GM18507 (cell line): ENCODE data around the gene INSIG1.

Source experiments
- DNase-seq: peaks from one replicate; pipeline ENCODE4 v3.0.0; 2011; ENCODE audit warnings: low read depth; ENCODE audit not compliant: insufficient read length; ENCODE audit errors: extremely low spot score
- FAIRE-seq: peaks from 2 replicates; lab custom pipeline; 2011; peaks lifted over from hg19 to GRCh38; lab: Jason Lieb, UNC

The INSIG1 gene

GRCh38 chr7:155263581-155264143 lies 34.0 kb upstream of the INSIG1 start:
- FAIRE-seq: no peak

GRCh38 chr7:155265144-155265543 lies 32.5 kb upstream of the INSIG1 start:
- no peak for FAIRE-seq
- no peak for DNase-seq

More at GRCh38 chr7:155263581-155264143, 34.0 kb upstream of the INSIG1 start:
- DNase-seq: no peak

GRCh38 chr7:155265961-155266360 lies 31.7 kb upstream of the INSIG1 start:
- no peak for FAIRE-seq
- DNase-seq: no peak

- no peak for DNase-seq
- no peak for FAIRE-seq
Measured at GRCh38 chr7:155266440-155266839, 31.2 kb upstream of the INSIG1 start.

- DNase-seq (no peak), FAIRE-seq (no peak)
Measured at GRCh38 chr7:155267023-155267422, 30.7 kb upstream of the INSIG1 start.

GRCh38 chr7:155267436-155267835 lies 30.2 kb upstream of the INSIG1 start:
- no peak for DNase-seq
- no peak for FAIRE-seq

- FAIRE-seq: no peak
- DNase-seq: no peak
Measured at GRCh38 chr7:155268211-155268610, 29.5 kb upstream of the INSIG1 start.

GRCh38 chr7:155268921-155269650 lies 28.6 kb upstream of the INSIG1 start:
- FAIRE-seq (no peak), DNase-seq (no peak)

GRCh38 chr7:155269766-155270585 lies 27.7 kb upstream of the INSIG1 start:
- DNase-seq (no peak), FAIRE-seq (no peak)

GRCh38 chr7:155270861-155271260 lies 26.8 kb upstream of the INSIG1 start:
- FAIRE-seq (no peak), DNase-seq (no peak)

- DNase-seq: no peak
- no peak for FAIRE-seq
Measured at GRCh38 chr7:155274633-155275355, 22.9 kb upstream of the INSIG1 start.

GRCh38 chr7:155276042-155276799 lies 21.5 kb upstream of the INSIG1 start:
- DNase-seq: no peak
- FAIRE-seq: no peak

GRCh38 chr7:155276800-155277375 lies 20.8 kb upstream of the INSIG1 start:
- FAIRE-seq (no peak), DNase-seq (no peak)

GRCh38 chr7:155277385-155277994 lies 20.2 kb upstream of the INSIG1 start:
- DNase-seq: no peak
- FAIRE-seq: no peak

- FAIRE-seq (no peak), DNase-seq (no peak)
Measured at GRCh38 chr7:155278921-155279320, 18.8 kb upstream of the INSIG1 start.

GRCh38 chr7:155279787-155280445 lies 17.8 kb upstream of the INSIG1 start:
- no peak for FAIRE-seq
- no peak for DNase-seq

- FAIRE-seq: no peak
- DNase-seq: no peak
Measured at GRCh38 chr7:155280446-155281397, 17.0 kb upstream of the INSIG1 start.
